ENCODE measurements around the gene CCNB3. TPM values are rescaled to one million over a fixed set of nuclear protein-coding genes. Genes with fewer than 3 reads are reported as not detected.
A peak's percentile ranks its signal among the peaks of the same experiment; 100 is the strongest.
"Not testable (repeated sequence)": the region's sequence is repeated elsewhere in the genome, so short reads cannot be mapped to it uniquely, and the experiment has no call there.

The CCNB3 gene
- total RNA-seq, 1 experiment from 2014 or later: 0.26 TPM

GRCh38 chrX:50202539-50202938 lies 2.0 kb upstream of the CCNB3 start:
- no peak overlapping the region for H3K4me3 ChIP-seq
- H3K4me1 ChIP-seq (replicated peaks): peaks cover 3% of the 10 kb centered on the region; the same call in 1 of the 2 replicates
- H3K27me3 ChIP-seq (replicated peaks): no peaks in the 10 kb centered on the region
- H3K36me3 ChIP-seq: no peaks in the 10 kb centered on the region
- H3K9me3 ChIP-seq (replicated peaks): no peaks in the 10 kb centered on the region
- H3K27ac ChIP-seq: no peak overlapping the region
- DNase-seq (ENCODE audit: low read depth in 1 of 2, low spot score in 2 of 2): peak in 1 of 2 experiments; percentile 1

GRCh38 chrX:50206753-50207152 lies 2.2 kb downstream of the CCNB3 start:
- no peak overlapping the region for H3K27ac ChIP-seq
- no peaks in the 10 kb centered on the region for H3K9me3 ChIP-seq (replicated peaks)
- no peak overlapping the region for H3K4me3 ChIP-seq
- H3K4me1 ChIP-seq (replicated peaks): peaks cover 3% of the 10 kb centered on the region; the same call in 1 of the 2 replicates
- no peak for DNase-seq (ENCODE audit: low read depth in 1 of 2, low spot score in 2 of 2)
- H3K27me3 ChIP-seq (replicated peaks): no peaks in the 10 kb centered on the region
- no peaks in the 10 kb centered on the region for H3K36me3 ChIP-seq

GRCh38 chrX:50211510-50211909 lies 6.9 kb downstream of the CCNB3 start:
- Histone ChIP-seq H3K27ac (no peak overlapping the region), H3K27me3 (replicated peaks) (no peaks in the 10 kb centered on the region), H3K4me3 (no peak overlapping the region), H3K36me3 (no peaks in the 10 kb centered on the region), H3K4me1 (replicated peaks) (no peaks in the 10 kb centered on the region), H3K9me3 (replicated peaks) (no peaks in the 10 kb centered on the region)
- no peak for DNase-seq (ENCODE audit: low read depth in 1 of 2, low spot score in 2 of 2)

DNA sequence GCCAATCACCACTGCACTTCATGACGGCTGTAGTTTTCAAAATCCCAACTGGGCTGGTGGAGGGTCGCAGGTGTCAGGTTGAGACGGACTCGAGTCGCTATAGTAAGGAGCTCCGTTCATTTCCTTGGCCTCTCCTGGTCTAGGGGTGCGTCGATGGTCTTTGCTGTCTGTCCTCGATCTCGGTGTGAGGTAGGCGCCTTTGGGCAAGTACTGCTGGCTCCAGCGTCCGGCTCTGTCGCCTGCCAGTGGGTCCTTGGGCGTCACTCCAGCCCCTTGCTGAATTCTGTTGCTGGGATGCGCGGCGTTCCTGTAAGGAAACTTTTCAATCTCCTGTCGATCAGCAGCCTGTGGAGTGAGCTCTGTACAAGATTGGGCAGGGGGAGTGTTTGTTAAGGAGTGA lies 76.7 kb downstream of the CCNB3 start:
- no peak overlapping the region for H3K4me3 ChIP-seq
- no peaks in the 10 kb centered on the region for H3K9me3 ChIP-seq (replicated peaks)
- H3K27ac ChIP-seq: no peak overlapping the region
- H3K4me1 ChIP-seq (replicated peaks): no peaks in the 10 kb centered on the region
- no peak for DNase-seq (ENCODE audit: low read depth in 1 of 2, low spot score in 2 of 2)
- no peaks in the 10 kb centered on the region for H3K36me3 ChIP-seq
- H3K27me3 ChIP-seq (replicated peaks): no peaks in the 10 kb centered on the region

DNA sequence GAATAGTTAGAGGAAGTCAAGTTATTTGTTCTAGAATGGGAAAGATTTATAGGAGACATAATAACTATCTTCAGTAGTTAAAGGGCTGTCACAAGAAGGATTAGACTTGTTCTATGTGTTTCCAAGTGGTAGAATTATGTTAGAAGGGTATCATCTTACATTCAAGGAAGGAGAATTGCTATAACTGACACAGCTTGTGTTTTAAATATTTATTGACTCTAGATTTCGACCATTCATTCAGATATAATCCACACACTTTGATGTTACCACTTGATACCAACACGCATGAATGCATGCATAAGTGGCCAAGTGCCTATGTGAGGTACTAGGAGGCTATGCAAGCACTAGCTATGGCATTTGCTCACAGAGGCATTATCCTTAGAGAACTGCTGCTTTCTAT lies 122.7 kb downstream of the CCNB3 start:
- no peaks in the 10 kb centered on the region for H3K27me3 ChIP-seq (replicated peaks)
- H3K4me1 ChIP-seq (replicated peaks): no peaks in the 10 kb centered on the region
- H3K27ac ChIP-seq: no peak overlapping the region
- DNase-seq (ENCODE audit: low read depth in 1 of 2, low spot score in 2 of 2): no peak
- no peak overlapping the region for H3K4me3 ChIP-seq
- H3K9me3 ChIP-seq (replicated peaks): no peaks in the 10 kb centered on the region
- no peaks in the 10 kb centered on the region for H3K36me3 ChIP-seq

DNA sequence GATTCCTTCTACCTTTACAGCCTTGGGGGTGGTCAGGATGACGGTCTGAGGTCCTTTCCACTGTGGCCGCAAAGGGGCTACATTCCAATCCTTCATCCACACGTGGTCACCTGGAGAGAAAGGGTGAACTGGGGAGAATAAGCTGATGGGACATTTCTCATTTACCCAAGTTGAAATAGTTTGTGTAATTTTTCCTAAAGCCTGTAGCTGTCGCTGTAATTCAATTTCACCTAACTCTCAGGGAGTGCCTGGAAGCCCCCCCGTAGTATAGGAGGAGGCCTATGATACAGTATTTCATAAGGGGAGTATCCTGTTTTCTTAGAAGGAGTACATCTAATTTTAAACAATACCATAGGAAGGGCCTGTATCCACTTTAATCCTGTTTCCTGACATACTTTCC lies 128.1 kb downstream of the CCNB3 start:
- not testable (repeated sequence) for DNase-seq (ENCODE audit: low read depth in 1 of 2, low spot score in 2 of 2); H3K4me1 ChIP-seq (replicated peaks); H3K27ac ChIP-seq; H3K4me3 ChIP-seq; H3K9me3 ChIP-seq (replicated peaks); H3K36me3 ChIP-seq; H3K27me3 ChIP-seq (replicated peaks)

DNA sequence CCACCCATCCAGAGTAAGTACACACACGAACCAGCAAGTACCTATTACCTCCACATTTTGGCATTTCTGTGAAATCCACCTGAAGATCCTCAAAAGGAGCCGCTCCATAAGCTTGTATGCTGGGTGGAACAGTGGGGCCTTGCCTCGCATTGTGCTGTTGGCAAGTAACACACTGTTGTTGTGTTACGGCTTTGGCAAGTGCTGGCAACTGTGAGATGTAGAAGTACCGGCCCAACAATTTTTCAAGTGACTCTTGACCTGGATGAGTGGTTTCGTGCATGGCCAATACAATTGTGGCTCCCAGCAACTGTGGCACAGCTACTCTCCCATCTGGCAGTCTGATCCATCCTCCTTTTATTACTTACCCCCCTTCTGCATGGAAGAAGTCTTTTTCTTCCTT lies 128.7 kb downstream of the CCNB3 start:
- H3K4me1 ChIP-seq (replicated peaks): no peaks in the 10 kb centered on the region
- no peak overlapping the region for H3K27ac ChIP-seq
- no peaks in the 10 kb centered on the region for H3K36me3 ChIP-seq
- no peak overlapping the region for H3K4me3 ChIP-seq
- H3K9me3 ChIP-seq (replicated peaks): no peaks in the 10 kb centered on the region
- H3K27me3 ChIP-seq (replicated peaks): no peaks in the 10 kb centered on the region
- no peak for DNase-seq (ENCODE audit: low read depth in 1 of 2, low spot score in 2 of 2)

- H3K27ac ChIP-seq: no peak overlapping the region
Measured at GRCh38 chrX:50343917-50344316, 139.4 kb downstream of the CCNB3 start.

GRCh38 chrX:50372966-50373365 lies 168.4 kb downstream of the CCNB3 start:
- Histone ChIP-seq H3K4me1 (replicated peaks) (no peaks in the 10 kb centered on the region), H3K27ac (no peak overlapping the region), H3K4me3 (no peak overlapping the region), H3K9me3 (replicated peaks) (no peaks in the 10 kb centered on the region), H3K27me3 (replicated peaks) (no peaks in the 10 kb centered on the region), H3K36me3 (no peaks in the 10 kb centered on the region)
- DNase-seq (ENCODE audit: low read depth in 1 of 2, low spot score in 2 of 2): no peak

More at GRCh38 chrX:50343917-50344316, 139.4 kb downstream of the CCNB3 start:
- no peaks in the 10 kb centered on the region for H3K9me3 ChIP-seq (replicated peaks)
- H3K4me1 ChIP-seq (replicated peaks): no peaks in the 10 kb centered on the region
- no peak for DNase-seq (ENCODE audit: low read depth in 1 of 2, low spot score in 2 of 2)
- H3K36me3 ChIP-seq: no peaks in the 10 kb centered on the region
- no peak overlapping the region for H3K4me3 ChIP-seq
- no peaks in the 10 kb centered on the region for H3K27me3 ChIP-seq (replicated peaks)

GRCh38 chrX:50375481-50376267 lies 171.1 kb downstream of the CCNB3 start:
- Histone ChIP-seq H3K27ac (no peak overlapping the region), H3K4me3 (no peak overlapping the region), H3K4me1 (replicated peaks) (no peaks in the 10 kb centered on the region), H3K9me3 (replicated peaks) (no peaks in the 10 kb centered on the region), H3K27me3 (replicated peaks) (no peaks in the 10 kb centered on the region), H3K36me3 (no peaks in the 10 kb centered on the region)
- no peak for DNase-seq (ENCODE audit: low read depth in 1 of 2, low spot score in 2 of 2)

DNA sequence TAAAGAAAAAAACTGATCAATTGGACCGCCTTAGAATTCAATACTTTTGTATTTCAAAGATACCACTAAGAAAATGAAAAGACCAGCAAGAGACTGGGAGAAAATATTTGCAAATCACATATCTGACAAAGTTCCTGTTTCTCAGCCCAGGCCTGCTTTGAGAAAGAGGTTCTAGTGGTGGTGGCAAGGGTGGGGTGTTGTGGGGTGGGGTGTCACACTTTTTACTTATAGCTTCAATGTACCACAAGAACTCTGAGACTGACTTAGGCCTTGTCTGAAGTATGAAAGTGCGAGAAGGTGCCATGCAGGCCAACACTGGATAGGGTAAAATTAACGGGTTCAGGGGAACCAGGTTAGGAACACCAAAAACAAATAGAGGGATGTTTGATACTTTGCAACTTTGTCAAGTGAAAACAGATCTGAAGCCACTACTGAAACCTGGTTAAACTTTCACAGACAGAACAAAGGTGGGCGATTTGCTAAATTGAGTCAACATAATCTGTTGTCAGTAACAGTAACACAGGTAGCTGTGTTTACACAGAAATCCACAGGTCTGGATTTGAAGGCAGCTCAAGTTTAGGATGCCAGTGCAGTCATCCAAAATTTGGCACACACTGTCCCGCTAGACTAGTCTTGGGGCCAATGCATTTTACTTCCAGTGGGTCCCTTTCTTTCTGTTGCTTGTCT lies 177.3 kb downstream of the CCNB3 start:
- H3K36me3 ChIP-seq: no peaks in the 10 kb centered on the region

DNA sequence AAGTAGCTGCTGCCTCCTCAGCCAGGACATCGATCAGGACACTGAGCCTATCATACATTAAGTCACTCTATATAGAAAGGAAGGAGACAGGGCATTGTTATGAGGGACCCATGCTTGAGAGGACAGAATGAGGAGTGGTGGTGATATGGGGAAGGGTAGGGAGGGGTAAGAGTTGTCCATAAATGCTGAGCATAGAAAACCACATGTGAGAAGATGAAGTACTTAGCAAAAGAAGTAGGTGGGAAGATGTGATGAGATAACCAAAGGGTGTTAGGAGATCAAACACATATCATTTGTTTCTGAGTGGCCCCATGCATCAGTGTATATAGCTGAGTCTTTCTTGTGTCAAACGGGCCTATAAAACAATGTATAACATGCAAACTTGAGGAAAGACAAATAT lies 182.0 kb downstream of the CCNB3 start:
- Histone ChIP-seq H3K4me3 (no peak overlapping the region), H3K9me3 (replicated peaks) (no peaks in the 10 kb centered on the region), H3K4me1 (replicated peaks) (no peaks in the 10 kb centered on the region), H3K36me3 (no peaks in the 10 kb centered on the region), H3K27me3 (replicated peaks) (no peaks in the 10 kb centered on the region), H3K27ac (no peak overlapping the region)
- no peak for DNase-seq (ENCODE audit: low read depth in 1 of 2, low spot score in 2 of 2)

More for the DNA sequence above, 177.3 kb downstream of the CCNB3 start:
- H3K4me3 ChIP-seq: no peak overlapping the region
- no peak for DNase-seq (ENCODE audit: low read depth in 1 of 2, low spot score in 2 of 2)
- H3K27me3 ChIP-seq (replicated peaks): no peaks in the 10 kb centered on the region
- H3K4me1 ChIP-seq (replicated peaks): no peaks in the 10 kb centered on the region
- H3K27ac ChIP-seq: no peak overlapping the region
- no peaks in the 10 kb centered on the region for H3K9me3 ChIP-seq (replicated peaks)

- Histone ChIP-seq H3K36me3 (no peaks in the 10 kb centered on the region), H3K4me3 (no peak overlapping the region), H3K27ac (no peak overlapping the region), H3K27me3 (replicated peaks) (no peaks in the 10 kb centered on the region), H3K4me1 (replicated peaks) (no peaks in the 10 kb centered on the region), H3K9me3 (replicated peaks) (no peaks in the 10 kb centered on the region)
- DNase-seq (ENCODE audit: low read depth in 1 of 2, low spot score in 2 of 2): no peak
Measured at GRCh38 chrX:50393902-50394301, 189.3 kb downstream of the CCNB3 start.

All from SJSA1 (cell line).